ENCODE results near the gene NGEF. TPM values are rescaled to one million over a fixed set of nuclear protein-coding genes. Genes with fewer than 3 reads are reported as not detected.

NGEF gene
- total and polyA plus RNA-seq, 2 donors (not counting 1 experiment from before 2014, with no cell fraction given): under 0.01 to 0.24 TPM

DNA sequence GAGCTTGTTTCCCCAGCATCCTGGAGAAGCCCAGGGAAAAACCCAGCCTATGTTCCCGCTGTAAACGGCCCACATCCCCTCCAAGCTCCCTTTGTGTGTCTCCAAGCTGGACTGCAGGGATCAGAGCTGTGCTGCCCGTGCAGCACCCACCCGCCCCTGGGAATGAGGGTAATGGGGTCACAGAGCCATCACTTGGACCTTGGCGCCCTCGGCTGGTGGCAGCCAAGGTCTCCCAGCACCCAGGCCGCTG, 46.4 kb upstream of the NGEF start:
- no peak overlapping the region for H3K4me2 ChIP-seq (ENCODE audit: extremely low read depth, insufficient read depth, low read length)
- DNase-seq (ENCODE audit: low read depth in 2 of 2): no peak
- H3K4me3 ChIP-seq (replicated peaks in 1 of 4; ENCODE audit: control extremely low read depth in 1 of 4, insufficient read depth in 1 of 4, low read depth in 3 of 4, low read length in 4 of 4): no peak overlapping the region
- H3K27me3 ChIP-seq (ENCODE audit: control insufficient read depth, insufficient read depth, low read length): peaks cover 6% of the 10 kb centered on the region
- TF ChIP-seq CTCF (conservative IDR thresholded peaks at IDR 0.05 in 1 of 2, IDR thresholded peaks at IDR 0.05 in 1 of 2; ENCODE audit: low read depth in 1 of 2, low read length in 2 of 2) (no peak), EZH2 (IDR thresholded peaks at IDR 0.05; ENCODE audit: low read length, missing control alignments) (no peak)
- H3K4me1 ChIP-seq (ENCODE audit: control insufficient read depth, extremely low read depth, insufficient read depth, low read length): no peaks in the 10 kb centered on the region
- H3K9ac ChIP-seq (ENCODE audit: insufficient read depth, low read length): no peak overlapping the region
- no peaks in the 10 kb centered on the region for H3K79me2 ChIP-seq (ENCODE audit: control insufficient read depth, insufficient read depth, low read length)
- no peak overlapping the region for H3K27ac ChIP-seq (ENCODE audit: insufficient read depth, low read length)
- H4K20me1 ChIP-seq (ENCODE audit: control insufficient read depth, extremely low read depth, insufficient read depth, low read length): no peaks in the 10 kb centered on the region
- H2AFZ ChIP-seq (ENCODE audit: low read length): no peak overlapping the region
- no peaks in the 10 kb centered on the region for H3K36me3 ChIP-seq (ENCODE audit: control insufficient read depth, insufficient read depth, low read length)
- no peaks in the 10 kb centered on the region for H3K9me3 ChIP-seq (ENCODE audit: control insufficient read depth, insufficient read depth, low read depth, low read length)

DNA sequence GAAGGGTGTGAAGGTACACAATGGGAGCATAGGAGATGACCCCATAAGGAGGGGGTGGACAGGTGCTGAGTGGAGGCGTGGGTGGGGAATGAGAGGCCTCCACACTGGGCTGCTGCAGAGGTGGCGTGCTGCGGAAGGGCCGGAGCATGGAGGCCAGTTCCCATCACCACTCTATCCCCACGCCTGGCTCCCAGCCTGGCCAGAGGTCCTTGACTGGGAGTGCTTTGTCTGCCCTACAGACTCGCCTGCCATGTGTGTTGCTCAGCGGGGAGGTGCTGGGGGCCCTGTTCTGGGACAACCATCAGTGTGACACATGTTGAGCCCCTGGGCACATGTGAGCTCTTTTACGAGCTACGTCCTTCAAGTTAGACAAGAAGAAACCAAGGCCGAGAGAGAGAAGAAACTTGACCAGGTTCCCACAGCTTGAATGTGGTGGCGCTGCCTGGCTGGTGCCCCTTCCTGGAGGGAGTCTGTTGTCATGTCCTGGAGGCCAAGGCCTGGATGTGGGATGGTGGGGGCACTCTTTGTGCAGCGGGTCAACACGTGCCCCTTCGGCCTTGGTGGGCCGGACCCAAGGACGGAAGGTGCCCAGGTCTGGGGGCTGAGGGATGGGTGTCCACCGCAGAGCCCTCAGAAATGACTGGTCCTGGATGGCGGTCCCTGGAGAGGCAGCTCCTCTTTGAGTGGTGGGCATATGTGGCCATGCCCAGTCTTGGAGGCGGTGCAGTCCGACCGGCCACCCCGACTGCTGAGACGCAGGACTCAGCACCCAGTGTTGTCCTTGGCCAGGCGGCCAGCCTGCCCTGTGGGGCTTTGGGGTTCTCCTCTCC, 45.9 kb upstream of the NGEF start:
- no peak for TF ChIP-seq CTCF (conservative IDR thresholded peaks at IDR 0.05 in 1 of 2, IDR thresholded peaks at IDR 0.05 in 1 of 2; ENCODE audit: low read depth in 1 of 2, low read length in 2 of 2)
- TF ChIP-seq EZH2 (IDR thresholded peaks at IDR 0.05; ENCODE audit: low read length, missing control alignments): no peak
- H3K4me2 ChIP-seq (ENCODE audit: extremely low read depth, insufficient read depth, low read length): no peak overlapping the region
- H3K4me1 ChIP-seq (ENCODE audit: control insufficient read depth, extremely low read depth, insufficient read depth, low read length): no peaks in the 10 kb centered on the region
- no peak overlapping the region for H3K27ac ChIP-seq (ENCODE audit: insufficient read depth, low read length)
- H3K79me2 ChIP-seq (ENCODE audit: control insufficient read depth, insufficient read depth, low read length): no peaks in the 10 kb centered on the region
- no peak for DNase-seq (ENCODE audit: low read depth in 2 of 2)
- no peaks in the 10 kb centered on the region for H4K20me1 ChIP-seq (ENCODE audit: control insufficient read depth, extremely low read depth, insufficient read depth, low read length)
- no peaks in the 10 kb centered on the region for H3K9me3 ChIP-seq (ENCODE audit: control insufficient read depth, insufficient read depth, low read depth, low read length)
- no peak overlapping the region for H3K9ac ChIP-seq (ENCODE audit: insufficient read depth, low read length)
- H3K27me3 ChIP-seq (ENCODE audit: control insufficient read depth, insufficient read depth, low read length): peaks cover 8% of the 10 kb centered on the region
- no peaks in the 10 kb centered on the region for H3K36me3 ChIP-seq (ENCODE audit: control insufficient read depth, insufficient read depth, low read length)
- H2AFZ ChIP-seq (ENCODE audit: low read length): no peak overlapping the region
- H3K4me3 ChIP-seq (replicated peaks in 1 of 4; ENCODE audit: control extremely low read depth in 1 of 4, insufficient read depth in 1 of 4, low read depth in 3 of 4, low read length in 4 of 4): no peak overlapping the region

GRCh38 chr2:233056961-233057605, 44.0 kb upstream of the NGEF start:
- Histone ChIP-seq H3K4me3 (replicated peaks in 1 of 4; ENCODE audit: control extremely low read depth in 1 of 4, insufficient read depth in 1 of 4, low read depth in 3 of 4, low read length in 4 of 4) (no peak overlapping the region), H3K79me2 (ENCODE audit: control insufficient read depth, insufficient read depth, low read length) (no peaks in the 10 kb centered on the region), H3K36me3 (ENCODE audit: control insufficient read depth, insufficient read depth, low read length) (no peaks in the 10 kb centered on the region), H3K27ac (ENCODE audit: insufficient read depth, low read length) (no peak overlapping the region), H3K27me3 (ENCODE audit: control insufficient read depth, insufficient read depth, low read length) (peaks cover 8% of the 10 kb centered on the region), H3K9ac (ENCODE audit: insufficient read depth, low read length) (no peak overlapping the region), H3K9me3 (ENCODE audit: control insufficient read depth, insufficient read depth, low read depth, low read length) (no peaks in the 10 kb centered on the region), H4K20me1 (ENCODE audit: control insufficient read depth, extremely low read depth, insufficient read depth, low read length) (no peaks in the 10 kb centered on the region), H3K4me2 (ENCODE audit: extremely low read depth, insufficient read depth, low read length) (no peak overlapping the region), H3K4me1 (ENCODE audit: control insufficient read depth, extremely low read depth, insufficient read depth, low read length) (no peaks in the 10 kb centered on the region), H2AFZ (ENCODE audit: low read length) (no peak overlapping the region)
- DNase-seq (ENCODE audit: low read depth in 2 of 2): no peak
- no peak for TF ChIP-seq EZH2 (IDR thresholded peaks at IDR 0.05; ENCODE audit: low read length, missing control alignments)
- no peak for TF ChIP-seq CTCF (conservative IDR thresholded peaks at IDR 0.05 in 1 of 2, IDR thresholded peaks at IDR 0.05 in 1 of 2; ENCODE audit: low read depth in 1 of 2, low read length in 2 of 2)

Data from fibroblast of lung (primary cell).